Memory B cell (primary cell): ENCODE results near the gene PRKCD.

Experiments
- ATAC-seq: fragments of 150-1000 bp; cut with Tn5 transposase; 2 replicates; pipeline ENCODE4 v1.10.0; 2021; ENCODE audit warnings: low read depth, mild to moderate bottlenecking, moderate library complexity
- DNase-seq, 2 donors: peaks; one replicate each; pipeline ENCODE4 v3.0.0; 2022; ENCODE audit warnings: low spot score in 2 of 2
- H3K27ac Mint-ChIP-seq: one replicate; pipeline ENCODE4 v1.8.0; 2022; ENCODE audit warnings: mild to moderate bottlenecking, moderate library complexity, mixed read lengths
- H3K27me3 Mint-ChIP-seq: one replicate; pipeline ENCODE4 v1.8.0; 2022; ENCODE audit warnings: mixed read lengths
- H3K36me3 Mint-ChIP-seq: one replicate; pipeline ENCODE4 v1.8.0; 2022; ENCODE audit warnings: mild to moderate bottlenecking, mixed read lengths
- H3K4me1 Mint-ChIP-seq: one replicate; pipeline ENCODE4 v1.8.0; 2022; ENCODE audit warnings: mixed read lengths
- H3K4me3 Mint-ChIP-seq: one replicate; pipeline ENCODE4 v1.8.0; 2022; ENCODE audit warnings: mild to moderate bottlenecking, moderate library complexity, mixed read lengths
- H3K9me3 Mint-ChIP-seq: one replicate; pipeline ENCODE4 v1.8.0; 2022; ENCODE audit warnings: mixed read lengths

The PRKCD gene

GRCh38 chr3:53160660-53161449 lies at the start of gene PRKCD:
Gene PRKCD, plus strand, starts transcription at chr3:53161209. Its CDS starts 17,214 bp downstream, at chr3:53178423.
- no peaks in the 10 kb centered on the region for H3K27me3 Mint-ChIP-seq
- ATAC-seq (peak; percentile 62), DNase-seq (peak; percentile 72 to 82)
- no peaks in the 10 kb centered on the region for H3K36me3 Mint-ChIP-seq
- H3K27ac Mint-ChIP-seq = peak within 1 kb of the TSS; percentile 97
- peak within 1 kb of the TSS; percentile 99 for H3K4me3 Mint-ChIP-seq
- no peaks in the 10 kb centered on the region for H3K9me3 Mint-ChIP-seq
- peaks cover 30% of the 10 kb centered on the region for H3K4me1 Mint-ChIP-seq

GRCh38 chr3:53111822-53112221 lies 49.2 kb upstream of the PRKCD start:
- Mint-ChIP-seq H3K9me3 (no peaks in the 10 kb centered on the region), H3K27me3 (no peaks in the 10 kb centered on the region), H3K4me3 (no peak overlapping the region), H3K27ac (no peak overlapping the region), H3K36me3 (peaks cover 14% of the 10 kb centered on the region), H3K4me1 (no peaks in the 10 kb centered on the region)
- DNase-seq (no peak), ATAC-seq (no peak)

- Mint-ChIP-seq H3K9me3 (no peaks in the 10 kb centered on the region), H3K4me3 (no peak overlapping the region), H3K36me3 (peaks cover 19% of the 10 kb centered on the region), H3K27me3 (no peaks in the 10 kb centered on the region), H3K4me1 (no peaks in the 10 kb centered on the region), H3K27ac (no peak overlapping the region)
- DNase-seq (no peak), ATAC-seq (peak; percentile 32)
These were observed 47.6 kb upstream of the PRKCD start for GRCh38 chr3:53113293-53114010.

GRCh38 chr3:53114011-53114400 lies 47.0 kb upstream of the PRKCD start:
- H3K27me3 Mint-ChIP-seq = no peaks in the 10 kb centered on the region

GRCh38 chr3:53114412-53115074 lies 46.5 kb upstream of the PRKCD start:
- Mint-ChIP-seq H3K27ac (no peak overlapping the region), H3K36me3 (peaks cover 19% of the 10 kb centered on the region), H3K27me3 (no peaks in the 10 kb centered on the region), H3K9me3 (no peaks in the 10 kb centered on the region), H3K4me3 (no peak overlapping the region), H3K4me1 (no peaks in the 10 kb centered on the region)
- DNase-seq (no peak), ATAC-seq (no peak)

More at GRCh38 chr3:53114011-53114400, 47.0 kb upstream of the PRKCD start:
- no peak overlapping the region for H3K27ac Mint-ChIP-seq
- peaks cover 21% of the 10 kb centered on the region for H3K36me3 Mint-ChIP-seq
- no peaks in the 10 kb centered on the region for H3K4me1 Mint-ChIP-seq
- ATAC-seq (peak; percentile 95), DNase-seq (peak; percentile 83 to 86)
- H3K4me3 Mint-ChIP-seq = no peak overlapping the region
- H3K9me3 Mint-ChIP-seq = no peaks in the 10 kb centered on the region

- Mint-ChIP-seq H3K27ac (no peak overlapping the region), H3K9me3 (no peaks in the 10 kb centered on the region), H3K27me3 (no peaks in the 10 kb centered on the region), H3K36me3 (peaks cover 14% of the 10 kb centered on the region), H3K4me1 (peaks cover 2% of the 10 kb centered on the region), H3K4me3 (no peak overlapping the region)
- ATAC-seq = no peak
- DNase-seq = no peak
These were observed 44.1 kb upstream of the PRKCD start for GRCh38 chr3:53116956-53117355.

GRCh38 chr3:53120336-53120735 lies 40.7 kb upstream of the PRKCD start:
- DNase-seq = no peak
- Mint-ChIP-seq H3K36me3 (peaks cover 30% of the 10 kb centered on the region), H3K4me1 (peaks cover 2% of the 10 kb centered on the region), H3K27me3 (no peaks in the 10 kb centered on the region), H3K4me3 (no peak overlapping the region), H3K27ac (no peak overlapping the region), H3K9me3 (no peaks in the 10 kb centered on the region)
- ATAC-seq = no peak

GRCh38 chr3:53122255-53122932 lies 38.6 kb upstream of the PRKCD start:
- Mint-ChIP-seq H3K4me3 (no peak overlapping the region), H3K4me1 (peaks cover 6% of the 10 kb centered on the region), H3K36me3 (peaks cover 30% of the 10 kb centered on the region), H3K27me3 (no peaks in the 10 kb centered on the region), H3K27ac (no peak overlapping the region), H3K9me3 (no peaks in the 10 kb centered on the region)
- no peak for ATAC-seq
- DNase-seq = no peak

- ATAC-seq = no peak
- peaks cover 6% of the 10 kb centered on the region for H3K4me1 Mint-ChIP-seq
- H3K4me3 Mint-ChIP-seq = no peak overlapping the region
- no peak overlapping the region for H3K27ac Mint-ChIP-seq
- no peaks in the 10 kb centered on the region for H3K9me3 Mint-ChIP-seq
- peaks cover 30% of the 10 kb centered on the region for H3K36me3 Mint-ChIP-seq
- H3K27me3 Mint-ChIP-seq = no peaks in the 10 kb centered on the region
- DNase-seq = no peak
These were observed 38.1 kb upstream of the PRKCD start for GRCh38 chr3:53122933-53123305.

- H3K36me3 Mint-ChIP-seq = peaks cover 24% of the 10 kb centered on the region
- no peak overlapping the region for H3K4me3 Mint-ChIP-seq
- H3K27me3 Mint-ChIP-seq = no peaks in the 10 kb centered on the region
- H3K9me3 Mint-ChIP-seq = no peaks in the 10 kb centered on the region
- no peak overlapping the region for H3K27ac Mint-ChIP-seq
- DNase-seq (no peak), ATAC-seq (no peak)
- peaks cover 6% of the 10 kb centered on the region for H3K4me1 Mint-ChIP-seq
These were observed 37.5 kb upstream of the PRKCD start for GRCh38 chr3:53123510-53123909.

GRCh38 chr3:53123953-53124352 lies 37.1 kb upstream of the PRKCD start:
- Mint-ChIP-seq H3K36me3 (peaks cover 22% of the 10 kb centered on the region), H3K4me1 (peaks cover 6% of the 10 kb centered on the region), H3K4me3 (no peak overlapping the region), H3K27ac (no peak overlapping the region), H3K27me3 (no peaks in the 10 kb centered on the region), H3K9me3 (no peaks in the 10 kb centered on the region)
- DNase-seq (no peak), ATAC-seq (no peak)

GRCh38 chr3:53126601-53127000 lies 34.4 kb upstream of the PRKCD start:
- Mint-ChIP-seq H3K4me3 (no peak overlapping the region), H3K27me3 (no peaks in the 10 kb centered on the region), H3K36me3 (peaks cover 16% of the 10 kb centered on the region), H3K9me3 (no peaks in the 10 kb centered on the region), H3K4me1 (peaks cover 19% of the 10 kb centered on the region), H3K27ac (peak overlapping the region; percentile 31)
- DNase-seq = no peak
- ATAC-seq = no peak

GRCh38 chr3:53129344-53129743 lies 31.7 kb upstream of the PRKCD start:
- Mint-ChIP-seq H3K27me3 (no peaks in the 10 kb centered on the region), H3K9me3 (no peaks in the 10 kb centered on the region), H3K4me3 (peak overlapping the region; percentile 94), H3K4me1 (peaks cover 19% of the 10 kb centered on the region), H3K27ac (peak overlapping the region; percentile 99), H3K36me3 (peaks cover 4% of the 10 kb centered on the region)
- ATAC-seq (no peak), DNase-seq (no peak)
